G401.6 (cell line): Measurements from ENCODE around the gene OSGEP.

ENCODE experiments used
- FAIRE-seq: peaks from 2 replicates; lab custom pipeline; 2012; peaks lifted over from hg19 to GRCh38; lab: Jason Lieb, UNC

The OSGEP gene

GRCh38 chr14:20454516-20455354 is at the start of gene OSGEP, which contains the start of gene APEX1:
Gene OSGEP (minus strand): TSS chr14:20454812. CDS start chr14:20454683, 129 bp downstream.
Gene APEX1 (plus strand): TSS chr14:20455226. CDS start chr14:20455646, 420 bp downstream.
- FAIRE-seq, result peak; percentile 97

- FAIRE-seq, result no peak
Measured at GRCh38 chr14:20503898-20504297, 49.3 kb upstream of the OSGEP start.

GRCh38 chr14:20501346-20501745 is 46.7 kb upstream of the OSGEP start:
- FAIRE-seq, result no peak

GRCh38 chr14:20499881-20500280 is 45.3 kb upstream of the OSGEP start:
- no peak for FAIRE-seq

GRCh38 chr14:20499108-20499507 is 44.5 kb upstream of the OSGEP start:
- no peak for FAIRE-seq

GRCh38 chr14:20498622-20499021 is 44.0 kb upstream of the OSGEP start:
- FAIRE-seq, result no peak

GRCh38 chr14:20494935-20495766 is 40.5 kb upstream of the OSGEP start:
- FAIRE-seq, result no peak

GRCh38 chr14:20493634-20494033 is 39.0 kb upstream of the OSGEP start:
- no peak for FAIRE-seq

- FAIRE-seq, result no peak
Measured at GRCh38 chr14:20492486-20492885, 37.9 kb upstream of the OSGEP start.

- no peak for FAIRE-seq
Measured at GRCh38 chr14:20490563-20490962, 36.0 kb upstream of the OSGEP start.

GRCh38 chr14:20489093-20489994 is 34.7 kb upstream of the OSGEP start:
- no peak for FAIRE-seq

GRCh38 chr14:20487396-20487725 is 32.7 kb upstream of the OSGEP start:
- FAIRE-seq, result no peak

GRCh38 chr14:20486684-20487395 is 32.2 kb upstream of the OSGEP start:
- FAIRE-seq, result no peak

- no peak for FAIRE-seq
Measured at GRCh38 chr14:20485900-20486299, 31.3 kb upstream of the OSGEP start.

- FAIRE-seq, result no peak
Measured at GRCh38 chr14:20482382-20482781, 27.8 kb upstream of the OSGEP start.

GRCh38 chr14:20478894-20479293 is 24.3 kb upstream of the OSGEP start:
- FAIRE-seq, result no peak

GRCh38 chr14:20477211-20477876 is 22.7 kb upstream of the OSGEP start:
- no peak for FAIRE-seq

GRCh38 chr14:20476776-20477175 is 22.2 kb upstream of the OSGEP start:
- FAIRE-seq, result no peak

- no peak for FAIRE-seq
Measured at GRCh38 chr14:20472536-20473169, 18.0 kb upstream of the OSGEP start.

GRCh38 chr14:20470603-20470901 is 15.9 kb upstream of the OSGEP start:
- no peak for FAIRE-seq
